GM12878 (cell line): Measurements from ENCODE around the gene GRK1. TPM values are rescaled to one million over a fixed set of nuclear protein-coding genes. Genes with fewer than 3 reads are reported as not detected.

Source experiments
- ATAC-seq: fragments of 200-7000 bp; cut with Tn5 transposase; 3 replicates; pipeline ENCODE4 v1.9.1; 2020; ENCODE audit warnings: mild to moderate bottlenecking, moderate library complexity
- BruUV-seq: library from RNA; stranded (reverse); fragments of 400-500 nt; replicated peaks from 2 replicates; lab custom pipeline; 2021; lab: Mats Ljungman, UMichigan
- CTCF ChIA-PET: fragments of 300-600 bp; sonication (Branson Sonifier 250); formaldehyde crosslinking; extraction: SDS; loops from one replicate; lab custom pipeline; 2021; ENCODE audit warnings: inconsistent platforms; lab: Yijun Ruan, JAX
- POLR2A ChIA-PET: fragments of 350-600 bp; formaldehyde crosslinking; extraction: SDS; loops from one replicate; lab custom pipeline; 2021; ENCODE audit warnings: inconsistent platforms; lab: Charles Lee
- RAD21 ChIA-PET: fragments of 300-600 bp; sonication (Branson Sonifier 250); formaldehyde crosslinking; loops from one replicate; lab custom pipeline; 2023; ENCODE audit warnings: antibody characterized with exemption; ENCODE audit not compliant: unreplicated experiment; lab: Charles Lee
- SMC1A ChIA-PET: fragments of 300-600 bp; sonication (Branson Sonifier 250); formaldehyde crosslinking; loops from one replicate; lab custom pipeline; 2023; ENCODE audit not compliant: unreplicated experiment, uncharacterized antibody; lab: Charles Lee
- DNase-seq: peaks from one replicate; pipeline ENCODE4 v3.0.0-alpha.2; 2011; ENCODE audit warnings: low read depth, low spot score
- FAIRE-seq: peaks from 3 replicates; lab custom pipeline; 2011; peaks lifted over from hg19 to GRCh38; lab: Jason Lieb, UNC
- H2AFZ ChIP-seq: 2 replicates; pipeline ENCODE4 v1.6.0; 2011; ENCODE audit warnings: low read depth, low read length, control low read depth; ENCODE audit not compliant: control insufficient read depth
- H3K27ac ChIP-seq: 2 replicates; pipeline ENCODE4 v1.5.1; 2011; ENCODE audit warnings: control low read depth; ENCODE audit not compliant: control insufficient read depth, insufficient read depth
- H3K27me3 ChIP-seq, 2 experiments: replicated peaks in 1 of 2; 2 replicates each; pipeline versions ENCODE4 v1.6.0 to v1.6.1; 2011; ENCODE audit warnings: low read length in 1 of 2; ENCODE audit not compliant: control insufficient read depth in 2 of 2, insufficient read depth in 2 of 2
- H3K36me3 ChIP-seq, 2 experiments: 2 replicates each; pipeline ENCODE4 v1.5.1; 2011; ENCODE audit warnings: low read length in 1 of 2; ENCODE audit not compliant: control insufficient read depth in 2 of 2, insufficient read depth in 2 of 2
- H3K4me1 ChIP-seq: 2 replicates; pipeline ENCODE4 v1.6.1; 2011; ENCODE audit warnings: mild to moderate bottlenecking, low read length, moderate library complexity, mixed read lengths; ENCODE audit not compliant: control insufficient read depth, insufficient read depth
- H3K4me2 ChIP-seq: 2 replicates; pipeline ENCODE4 v1.6.0; 2011; ENCODE audit warnings: control low read depth; ENCODE audit not compliant: control insufficient read depth, insufficient read depth
- H3K4me3 ChIP-seq: fragments of 200-600 bp; sonication (generic); 2 replicates; pipeline ENCODE4 v1.5.1; 2016
- H3K79me2 ChIP-seq: 2 replicates; pipeline ENCODE4 v1.6.0; 2011; ENCODE audit warnings: low read length; ENCODE audit not compliant: control insufficient read depth, insufficient read depth
- H3K9ac ChIP-seq: 2 replicates; pipeline ENCODE4 v1.8.0; 2011; ENCODE audit warnings: low read length, control low read depth, mixed read lengths; ENCODE audit not compliant: control insufficient read depth, insufficient read depth
- H3K9me3 ChIP-seq: replicated peaks from 3 replicates; pipeline ENCODE4 v1.5.1; 2011; ENCODE audit warnings: mild to moderate bottlenecking, low read length; ENCODE audit not compliant: control insufficient read depth, insufficient read depth
- H4K20me1 ChIP-seq: 2 replicates; pipeline ENCODE4 v1.6.0; 2011; ENCODE audit not compliant: control insufficient read depth, insufficient read depth
- MTA2 ChIP-seq: fragments of 450-650 bp; IDR thresholded peaks from 2 replicates; pipeline ENCODE4 v1.6.1; 2016; ENCODE audit warnings: low read depth, mild to moderate bottlenecking, moderate library complexity
- REST ChIP-seq: IDR thresholded peaks from 2 replicates; pipeline ENCODE4 v1.6.1; 2012; ENCODE audit warnings: mild to moderate bottlenecking, low read depth, low read length
- SUPT20H ChIP-seq: IDR thresholded peaks from 2 replicates; pipeline ENCODE4 v1.6.1; 2011; ENCODE audit warnings: low read depth, mild to moderate bottlenecking, low read length, moderate library complexity, borderline replicate concordance; ENCODE audit not compliant: control insufficient read depth
- WGBS: methylation state at CpG from one replicate; pipeline ENCODE4 v1.1.6; 2016; ENCODE audit warnings: low lambda C conversion rate; ENCODE audit not compliant: insufficient replicate concordance, insufficient coverage; ENCODE audit errors: missing lambda C conversion rate; 5-methylcytosine and 5-hydroxymethylcytosine counted together
- in situ Hi-C: fragments of 300-500 bp; cut with MboI; formaldehyde crosslinking; loops from 9 replicates; pipeline ENCODE4 v1.14.3; 2018; ENCODE audit warnings: mixed read lengths
- intact Hi-C: fragments of 100-400 bp; cut with micrococcal nuclease; formaldehyde crosslinking; loops from one replicate; pipeline ENCODE4 v1.14.2; 2022; ENCODE audit not compliant: unreplicated experiment
- polyA plus RNA-seq, 11 experiments: library from polyadenylated mRNA; depleted of rRNA in 4 of 11; unstranded in 6 of 11; stranded (reverse) in 5 of 11; fragments of >200 nt; fragmentation: Nextera tagmentation in 4 of 11; fragmentation: Illumina TruSeq in 1 of 11; extraction: Ambion mirVana in 4 of 11; extraction: Trizol in 1 of 11; gene quantifications; 1 replicate in 1 of 11; 2 replicates in 10 of 11; pipeline versions ENCODE4 v1.2.1 to v1.2.3, GENCODE V29; 2011 to 2016; ENCODE audit warnings: inconsistent platforms in 2 of 11, missing spikeins in 2 of 11, low read depth in 1 of 11
- total RNA-seq, 4 experiments: library from RNA; depleted of rRNA in 3 of 4; stranded (reverse); fragments of >200 nt in 3 of 4; fragmentation: Illumina TruSeq in 1 of 4; extraction: Trizol in 1 of 4; gene quantifications; 2 replicates each; pipeline versions ENCODE4 v1.2.1 to v1.2.3, GENCODE V29; 2013 to 2021

The GRK1 gene
- total and polyA plus RNA-seq, 10 of the 15 experiments (the other 5 are each of a cell fraction or from before 2014, with no cell fraction given) = under 0.01 to 0.04 TPM; not detected in 8

- WGBS = 36% methylated on average over 12 of the region's 12 CpGs
- Histone ChIP-seq H3K4me2 (no peak overlapping the region), H3K27me3 (no peaks in the 10 kb centered on the region; a peak in 2 of 4 replicates), H3K4me3 (no peak overlapping the region), H3K79me2 (no peaks in the 10 kb centered on the region), H3K9ac (no peak overlapping the region), H4K20me1 (no peaks in the 10 kb centered on the region), H3K36me3 (no peaks in the 10 kb centered on the region), H3K9me3 (no peaks in the 10 kb centered on the region), H2AFZ (no peak overlapping the region), H3K27ac (no peak overlapping the region), H3K4me1 (no peaks in the 10 kb centered on the region)
- intact Hi-C loops (no loop called here), in situ Hi-C loops (no loop called here)
- ChIA-PET SMC1A (no interaction called here), POLR2A (no interaction called here), CTCF (no interaction called here), RAD21 (no interaction called here)
- no peak for DNase-seq
- no peak for ATAC-seq
- FAIRE-seq = no peak
- no TSS peak for BruUV-seq
- TF ChIP-seq REST = no peak
- TF ChIP-seq SUPT20H = no peak
- TF ChIP-seq MTA2 = no peak
Measured at GRCh38 chr13:113783200-113783881, 116.3 kb downstream of the GRK1 start.
